ENCODE results near the gene TMSB4X.
"Not testable (repeated sequence)": the region's sequence is repeated elsewhere in the genome, so short reads cannot be mapped to it uniquely, and the experiment has no call there.

TMSB4X gene

GRCh38 chrX:13013363-13014110, 38.6 kb downstream of the TMSB4X start:
- peak overlapping the region; percentile 41 for H3K27ac ChIP-seq (ENCODE audit: low read depth, low read length)
- H3K36me3 ChIP-seq (ENCODE audit: control insufficient read depth, low read length) = no peaks in the 10 kb centered on the region
- TF ChIP-seq CTCF (IDR thresholded peaks at IDR 0.05; ENCODE audit: low read depth, low read length, poor library complexity, severe bottlenecking) = no peak
- no peak for TF ChIP-seq EZH2phosphoT487 (IDR thresholded peaks at IDR 0.05; ENCODE audit: borderline replicate concordance, low read length)
- H3K79me2 ChIP-seq (ENCODE audit: control insufficient read depth, low read length) = no peaks in the 10 kb centered on the region
- no peaks in the 10 kb centered on the region for H3K9me2 ChIP-seq (replicated peaks; ENCODE audit: control insufficient read depth, low read length)
- no peaks in the 10 kb centered on the region for H4K20me1 ChIP-seq (ENCODE audit: control insufficient read depth, insufficient read depth, low read depth, low read length)
- no peaks in the 10 kb centered on the region for H3F3A ChIP-seq (ENCODE audit: control insufficient read depth, insufficient read depth)
- peak overlapping the region; percentile 46 for H3K4me3 ChIP-seq (ENCODE audit: low read length)
- H3K27me3 ChIP-seq (ENCODE audit: control insufficient read depth, low read length) = no peaks in the 10 kb centered on the region
- peaks cover 54% of the 10 kb centered on the region for H3K4me1 ChIP-seq (ENCODE audit: control insufficient read depth, low read length)
- no peaks in the 10 kb centered on the region for H3K9me3 ChIP-seq (ENCODE audit: control insufficient read depth, insufficient read depth, low read length)
- peak overlapping the region; percentile 55 for H3K4me2 ChIP-seq (ENCODE audit: low read length)

- Histone ChIP-seq H3K9me2 (replicated peaks; ENCODE audit: control insufficient read depth, low read length) (no peaks in the 10 kb centered on the region), H4K20me1 (ENCODE audit: control insufficient read depth, insufficient read depth, low read depth, low read length) (no peaks in the 10 kb centered on the region), H3K27ac (ENCODE audit: low read depth, low read length) (peak overlapping the region; percentile 41), H3K79me2 (ENCODE audit: control insufficient read depth, low read length) (no peaks in the 10 kb centered on the region), H3K4me2 (ENCODE audit: low read length) (peak overlapping the region; percentile 55), H3F3A (ENCODE audit: control insufficient read depth, insufficient read depth) (no peaks in the 10 kb centered on the region), H3K4me1 (ENCODE audit: control insufficient read depth, low read length) (peaks cover 46% of the 10 kb centered on the region), H3K9me3 (ENCODE audit: control insufficient read depth, insufficient read depth, low read length) (no peaks in the 10 kb centered on the region), H3K4me3 (ENCODE audit: low read length) (peak overlapping the region; percentile 46), H3K27me3 (ENCODE audit: control insufficient read depth, low read length) (no peaks in the 10 kb centered on the region), H3K36me3 (ENCODE audit: control insufficient read depth, low read length) (no peaks in the 10 kb centered on the region)
- no peak for TF ChIP-seq CTCF (IDR thresholded peaks at IDR 0.05; ENCODE audit: low read depth, low read length, poor library complexity, severe bottlenecking)
- no peak for TF ChIP-seq EZH2phosphoT487 (IDR thresholded peaks at IDR 0.05; ENCODE audit: borderline replicate concordance, low read length)
Measured at GRCh38 chrX:13014111-13015096, 39.5 kb downstream of the TMSB4X start.

DNA sequence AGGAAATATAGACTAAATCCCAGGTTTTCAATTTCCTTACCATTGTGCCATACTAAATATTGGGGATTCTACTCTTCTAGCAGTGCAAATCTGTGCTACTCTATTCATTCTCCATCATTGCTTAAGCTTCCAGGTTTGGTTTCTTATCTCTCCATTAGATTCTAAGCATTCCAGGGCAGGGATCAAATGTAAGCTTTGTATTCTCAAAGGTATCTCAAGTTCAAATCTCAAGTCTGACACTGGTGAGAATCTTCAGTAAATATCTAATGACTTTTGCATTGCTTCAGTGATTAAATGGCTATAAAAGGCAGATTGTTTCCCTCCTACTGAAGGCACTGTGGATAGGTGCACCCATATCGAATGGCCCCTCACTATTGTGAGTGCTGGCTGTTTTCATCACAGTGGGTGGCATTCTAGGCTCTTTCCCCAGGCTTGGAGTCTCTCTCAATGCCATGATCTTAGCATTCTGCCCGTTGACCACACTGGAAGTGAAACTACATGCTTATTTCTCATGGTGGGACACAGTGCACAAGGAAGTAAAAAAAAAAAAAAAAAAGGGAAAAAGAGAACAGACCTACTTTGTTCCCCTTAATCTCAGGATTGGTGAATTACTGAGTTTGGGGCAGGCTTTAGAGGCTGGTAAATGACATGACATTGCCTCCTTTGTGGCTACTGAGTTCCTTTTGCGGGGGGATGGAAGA, 40.8 kb downstream of the TMSB4X start:
- H3K79me2 ChIP-seq (ENCODE audit: control insufficient read depth, low read length) = no peaks in the 10 kb centered on the region
- no peak overlapping the region for H3K27ac ChIP-seq (ENCODE audit: low read depth, low read length)
- H4K20me1 ChIP-seq (ENCODE audit: control insufficient read depth, insufficient read depth, low read depth, low read length) = no peaks in the 10 kb centered on the region
- no peaks in the 10 kb centered on the region for H3K9me2 ChIP-seq (replicated peaks; ENCODE audit: control insufficient read depth, low read length)
- no peaks in the 10 kb centered on the region for H3K9me3 ChIP-seq (ENCODE audit: control insufficient read depth, insufficient read depth, low read length)
- H3K27me3 ChIP-seq (ENCODE audit: control insufficient read depth, low read length) = no peaks in the 10 kb centered on the region
- no peaks in the 10 kb centered on the region for H3F3A ChIP-seq (ENCODE audit: control insufficient read depth, insufficient read depth)
- no peak overlapping the region for H3K4me3 ChIP-seq (ENCODE audit: low read length)
- H3K36me3 ChIP-seq (ENCODE audit: control insufficient read depth, low read length) = no peaks in the 10 kb centered on the region
- peaks cover 40% of the 10 kb centered on the region for H3K4me1 ChIP-seq (ENCODE audit: control insufficient read depth, low read length)
- peak overlapping the region; percentile 14; the same call in 1 of the 2 replicates for H3K4me2 ChIP-seq (ENCODE audit: low read length)
- no peak for TF ChIP-seq EZH2phosphoT487 (IDR thresholded peaks at IDR 0.05; ENCODE audit: borderline replicate concordance, low read length)
- no peak for TF ChIP-seq CTCF (IDR thresholded peaks at IDR 0.05; ENCODE audit: low read depth, low read length, poor library complexity, severe bottlenecking)

- not testable (repeated sequence) for H3K27me3 ChIP-seq (ENCODE audit: control insufficient read depth, low read length); H3K79me2 ChIP-seq (ENCODE audit: control insufficient read depth, low read length); H3K36me3 ChIP-seq (ENCODE audit: control insufficient read depth, low read length); H3K4me2 ChIP-seq (ENCODE audit: low read length); H3K9me2 ChIP-seq (replicated peaks; ENCODE audit: control insufficient read depth, low read length); H3K4me3 ChIP-seq (ENCODE audit: low read length); H3K9me3 ChIP-seq (ENCODE audit: control insufficient read depth, insufficient read depth, low read length); H4K20me1 ChIP-seq (ENCODE audit: control insufficient read depth, insufficient read depth, low read depth, low read length); H3F3A ChIP-seq (ENCODE audit: control insufficient read depth, insufficient read depth); H3K27ac ChIP-seq (ENCODE audit: low read depth, low read length)
- H3K4me1 ChIP-seq (ENCODE audit: control insufficient read depth, low read length) = peaks cover 39% of the 10 kb centered on the region
Measured at GRCh38 chrX:13016731-13017130, 41.8 kb downstream of the TMSB4X start.
